Uterus (tissue), 4 donors: ENCODE data around the gene IFNAR1. TPM values are rescaled to one million over a fixed set of nuclear protein-coding genes. Genes with fewer than 3 reads are reported as not detected.

Experiments
- DNase-seq, 2 donors: peaks; one replicate each; pipeline ENCODE4 v3.0.0-alpha.2; 2019 to 2020
- H3K27ac ChIP-seq, 2 donors: fragments of 200-600 bp; sonication (generic); 1 replicate in 1 of 2; 2 replicates in 1 of 2; pipeline ENCODE4 v1.5.1; 2016 to 2018
- H3K27me3 ChIP-seq, 2 donors: fragments of 200-600 bp; sonication (generic); one replicate each; pipeline ENCODE4 v1.5.1; 2018 to 2019; ENCODE audit warnings: control low read depth in 1 of 2
- H3K36me3 ChIP-seq, 2 donors: fragments of 200-600 bp; sonication (generic); one replicate each; pipeline ENCODE4 v1.5.1; 2019; ENCODE audit warnings: control low read depth in 1 of 2
- H3K4me1 ChIP-seq, 2 donors: fragments of 200-600 bp; sonication (generic); one replicate each; pipeline ENCODE4 v1.5.1; 2018 to 2019; ENCODE audit warnings: control low read depth in 1 of 2
- H3K4me3 ChIP-seq, 2 donors: fragments of 200-600 bp; sonication (generic); 1 replicate in 1 of 2; 2 replicates in 1 of 2; pipeline ENCODE4 v1.5.1; 2018 to 2019; ENCODE audit warnings: mild to moderate bottlenecking in 1 of 2
- H3K9me3 ChIP-seq, 2 donors: fragments of 200-600 bp; sonication (generic); one replicate each; pipeline ENCODE4 v1.5.1; 2019; ENCODE audit warnings: control low read depth in 1 of 2
- CTCF ChIP-seq, 4 experiments: fragments of 200-600 bp in 2 of 4; fragments of 450-650 bp in 2 of 4; sonication (generic) in 2 of 4; IDR thresholded peaks; one replicate each; pipeline ENCODE4 v1.5.1; 2016 to 2019; ENCODE audit warnings: antibody characterized with exemption in 4 of 4, mild to moderate bottlenecking in 2 of 4, moderate library complexity in 1 of 4
- POLR2A ChIP-seq, 2 donors: fragments of 450-650 bp; IDR thresholded peaks; one replicate each; pipeline ENCODE4 v1.6.1; 2016; ENCODE audit warnings: antibody characterized with exemption in 2 of 2, mild to moderate bottlenecking in 1 of 2, moderate library complexity in 1 of 2
- intact Hi-C: fragments of 100-400 bp; cut with DNase I; formaldehyde crosslinking; loops from one replicate; pipeline ENCODE4 v1.15.1; 2023; ENCODE audit warnings: low total_unique reads
- total RNA-seq, 4 donors: library from RNA; depleted of rRNA in 3 of 4; stranded (reverse); fragments of >200 nt in 3 of 4; gene quantifications; one replicate each; pipeline versions ENCODE4 v1.1.0 to v1.2.4, GENCODE V29; 2014 to 2023
- donor health status: DM: yes; HTN: yes; CAD: no.

Gene IFNAR1
- total RNA-seq, 4 donors from 2014 or later: 26.8 to 115 (median 39.3) TPM

- TF ChIP-seq CTCF (IDR thresholded peaks at IDR 0.05) (no peak), POLR2A (IDR thresholded peaks at IDR 0.05) (no peak)
- no peaks in the 10 kb centered on the region for H3K27me3 ChIP-seq
- intact Hi-C loops: no loop called here
- no peaks in the 10 kb centered on the region for H3K9me3 ChIP-seq
- H3K4me3 ChIP-seq: no peak overlapping the region
- no peak for DNase-seq
- no peaks in the 10 kb centered on the region for H3K4me1 ChIP-seq
- no peaks in the 10 kb centered on the region for H3K36me3 ChIP-seq
- H3K27ac ChIP-seq: peak overlapping the region; percentile 58 to 70
Observed at GRCh38 chr21:33300701-33301631, 23.8 kb upstream of the IFNAR1 start.

- no peaks in the 10 kb centered on the region for H3K9me3 ChIP-seq
- no peak for DNase-seq
- intact Hi-C loops: no loop called here
- H3K4me1 ChIP-seq: no peaks in the 10 kb centered on the region
- H3K36me3 ChIP-seq: no peaks in the 10 kb centered on the region
- TF ChIP-seq CTCF (IDR thresholded peaks at IDR 0.05) (no peak), POLR2A (IDR thresholded peaks at IDR 0.05) (no peak)
- peak overlapping the region; percentile 58 to 70 for H3K27ac ChIP-seq
- H3K27me3 ChIP-seq: no peaks in the 10 kb centered on the region
- H3K4me3 ChIP-seq: no peak overlapping the region
Observed at GRCh38 chr21:33301632-33302002, 23.2 kb upstream of the IFNAR1 start.

GRCh38 chr21:33302055-33302454 lies 22.7 kb upstream of the IFNAR1 start:
- intact Hi-C loops: no loop called here
- Histone ChIP-seq H3K4me1 (no peaks in the 10 kb centered on the region), H3K27me3 (no peaks in the 10 kb centered on the region), H3K4me3 (no peak overlapping the region), H3K27ac (no peak overlapping the region), H3K36me3 (no peaks in the 10 kb centered on the region), H3K9me3 (no peaks in the 10 kb centered on the region)
- TF ChIP-seq CTCF (IDR thresholded peaks at IDR 0.05): no peak
- no peak for TF ChIP-seq POLR2A (IDR thresholded peaks at IDR 0.05)
- no peak for DNase-seq

- DNase-seq: no peak
- intact Hi-C loops: no loop called here
- no peaks in the 10 kb centered on the region for H3K9me3 ChIP-seq
- TF ChIP-seq CTCF (IDR thresholded peaks at IDR 0.05): no peak
- TF ChIP-seq POLR2A (IDR thresholded peaks at IDR 0.05): no peak
- no peaks in the 10 kb centered on the region for H3K4me1 ChIP-seq
- H3K27me3 ChIP-seq: no peaks in the 10 kb centered on the region
- no peak overlapping the region for H3K4me3 ChIP-seq
- H3K36me3 ChIP-seq: no peaks in the 10 kb centered on the region
- H3K27ac ChIP-seq: no peak overlapping the region
Observed at GRCh38 chr21:33302796-33303195, 22.0 kb upstream of the IFNAR1 start.

- Histone ChIP-seq H3K36me3 (no peaks in the 10 kb centered on the region), H3K4me1 (no peaks in the 10 kb centered on the region), H3K27me3 (no peaks in the 10 kb centered on the region), H3K9me3 (no peaks in the 10 kb centered on the region), H3K27ac (no peak overlapping the region), H3K4me3 (no peak overlapping the region)
- intact Hi-C loops: no loop called here
- no peak for DNase-seq
- no peak for TF ChIP-seq CTCF (IDR thresholded peaks at IDR 0.05)
- no peak for TF ChIP-seq POLR2A (IDR thresholded peaks at IDR 0.05)
Observed at GRCh38 chr21:33305344-33305671, 19.5 kb upstream of the IFNAR1 start.
